A549 (cell line): Measurements from ENCODE around the gene ZFYVE28.

ENCODE experiments used
- CBX2 ChIP-seq: fragments of 200-600 bp; sonication (generic); IDR thresholded peaks from 2 replicates; pipeline ENCODE4 v1.6.1; 2016; ENCODE audit warnings: low read depth, mild to moderate bottlenecking, borderline replicate concordance
- CEBPB ChIP-seq, 2 experiments: fragments of >200 bp in 1 of 2; sonication (Bioruptor Twin) in 1 of 2; formaldehyde crosslinking in 1 of 2; IDR thresholded peaks; 2 replicates each; pipeline ENCODE4 v1.6.1; 2012 to 2016
- CHD2 ChIP-seq: fragments of 150-350 bp; IDR thresholded peaks from 2 replicates; pipeline ENCODE4 v1.6.1; 2014; ENCODE audit warnings: low read length; ENCODE audit not compliant: partially characterized antibody
- CTCF ChIP-seq: fragments of >200 bp; sonication (Bioruptor Twin); formaldehyde crosslinking; IDR thresholded peaks from 3 replicates; pipeline ENCODE4 v1.5.1; 2016
- EP300 ChIP-seq, 2 experiments: fragments of >200 bp; sonication (Bioruptor Twin); formaldehyde crosslinking; IDR thresholded peaks; 2 replicates in 1 of 2; 3 replicates in 1 of 2; pipeline ENCODE4 v1.6.1; 2016 to 2017
- HMGXB4 ChIP-seq: fragments of 250-450 bp; sonication (Bioruptor Pico); IDR thresholded peaks from 2 replicates; pipeline ENCODE4 v1.5.0; 2021; ENCODE audit warnings: mild to moderate bottlenecking, moderate library complexity, borderline replicate concordance
- JUNB ChIP-seq: fragments of >200 bp; sonication (Bioruptor Twin); formaldehyde crosslinking; IDR thresholded peaks from 2 replicates; pipeline ENCODE4 v1.6.1; 2016
- MAFK ChIP-seq: fragments of 450-650 bp; IDR thresholded peaks from 2 replicates; pipeline ENCODE4 v1.6.1; 2014; ENCODE audit not compliant: partially characterized antibody
- MYC ChIP-seq: IDR thresholded peaks from 2 replicates; pipeline ENCODE4 v1.6.1; 2012; ENCODE audit warnings: mild to moderate bottlenecking, inconsistent platforms, low read length, improper control_type of control experiment, borderline replicate concordance
- POLR2A ChIP-seq: IDR thresholded peaks from 2 replicates; pipeline ENCODE4 v1.6.1; 2012; ENCODE audit warnings: mild to moderate bottlenecking, low read length
- REST ChIP-seq: fragments of 200-600 bp; sonication (generic); IDR thresholded peaks from 2 replicates; pipeline ENCODE4 v1.6.1; 2016; ENCODE audit warnings: antibody characterized with exemption, mild to moderate bottlenecking, moderate library complexity
- RNF2 ChIP-seq: fragments of 200-600 bp; sonication (generic); IDR thresholded peaks from 2 replicates; pipeline ENCODE4 v1.6.1; 2016; ENCODE audit warnings: low read depth, mild to moderate bottlenecking, antibody characterized with exemption, moderate library complexity, borderline replicate concordance
- USF2 ChIP-seq: fragments of 450-650 bp; IDR thresholded peaks from 2 replicates; pipeline ENCODE4 v1.6.1; 2014; ENCODE audit warnings: antibody characterized with exemption

GRCh38 chr4:2266821-2267220 lies 151.6 kb downstream of the ZFYVE28 start:
- no peak for TF ChIP-seq HMGXB4
- no peak for TF ChIP-seq EP300 (IDR thresholded peaks at IDR 0.05)
- no peak for TF ChIP-seq MYC
- no peak for TF ChIP-seq CHD2
- TF ChIP-seq CTCF: no peak
- no peak for TF ChIP-seq JUNB
- TF ChIP-seq CEBPB (IDR thresholded peaks at IDR 0.05): no peak
- TF ChIP-seq POLR2A: no peak
- no peak for TF ChIP-seq REST
- no peak for TF ChIP-seq RNF2
- no peak for TF ChIP-seq MAFK
- no peak for TF ChIP-seq USF2
- TF ChIP-seq CBX2: no peak
